ENCODE measurements around the gene LAPTM4A.
"Not testable (repeated sequence)": the region's sequence is repeated elsewhere in the genome, so short reads cannot be mapped to it uniquely, and the experiment has no call there.

LAPTM4A gene

DNA sequence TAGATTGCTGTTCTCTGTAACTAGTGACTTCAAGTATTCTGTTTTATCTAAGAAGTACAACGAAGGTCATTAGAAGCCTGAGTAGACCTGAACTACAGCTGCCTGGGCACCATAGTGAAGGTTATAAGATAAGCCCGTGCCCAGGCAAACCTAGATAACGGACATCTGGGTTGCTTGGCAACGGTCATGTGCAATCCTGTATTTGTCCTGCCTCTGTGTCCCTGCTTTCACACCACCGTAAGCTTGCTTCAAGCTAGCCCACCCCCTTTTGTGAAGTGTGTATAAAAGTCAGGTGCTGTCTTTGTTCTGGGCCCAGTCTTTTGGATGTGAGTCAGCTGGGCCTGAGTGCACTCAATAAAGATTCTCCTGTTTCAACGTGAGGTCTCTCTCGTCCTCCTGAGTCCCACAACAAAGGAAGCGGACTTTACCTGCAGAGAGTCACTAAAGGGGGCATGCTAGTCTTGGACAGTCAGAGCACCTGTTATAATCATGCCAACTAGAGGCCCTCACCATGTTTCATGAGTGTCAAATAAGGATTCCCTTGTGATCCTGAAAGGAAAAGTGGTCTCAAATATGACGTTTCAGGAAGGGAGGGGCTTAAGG lies 22.7 kb upstream of the LAPTM4A start:
- H3K27me3 ChIP-seq (ENCODE audit: low read depth, low read length); H3K4me3 ChIP-seq (ENCODE audit: low read depth in 1 of 2, low read length in 2 of 2); H3K27ac ChIP-seq (ENCODE audit: low read length); H3K36me3 ChIP-seq (ENCODE audit: control insufficient read depth in 1 of 2, insufficient read depth in 2 of 2, low read length in 2 of 2); H3K4me1 ChIP-seq (ENCODE audit: control insufficient read depth in 1 of 2, insufficient read depth in 2 of 2, low read length in 2 of 2); H3K9me3 ChIP-seq (ENCODE audit: control insufficient read depth in 1 of 2, low read length in 2 of 2): not testable (repeated sequence)

DNA sequence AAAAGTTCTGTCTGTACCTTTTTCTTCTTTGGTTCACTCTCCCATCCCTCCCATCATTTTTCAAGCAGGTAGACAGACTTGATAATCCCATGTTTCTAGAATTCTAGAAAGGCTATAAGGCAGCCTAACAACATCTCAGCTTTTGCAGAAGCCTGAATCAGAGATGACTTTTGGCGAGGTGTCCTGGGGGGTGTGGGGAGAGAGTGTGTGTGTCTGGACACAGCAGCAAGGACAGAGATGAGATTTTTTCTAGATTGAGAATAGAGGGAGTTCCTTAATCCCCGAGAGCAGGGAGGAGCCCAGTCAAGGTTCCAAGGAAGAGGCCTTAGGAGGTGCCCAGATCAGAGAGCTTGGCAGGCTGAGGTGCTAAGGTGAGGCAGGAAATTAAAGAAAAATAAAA lies 22.0 kb upstream of the LAPTM4A start:
- peaks cover 0 to 10% of the 10 kb centered on the region in 2 donors for H3K4me1 ChIP-seq (ENCODE audit: control insufficient read depth in 1 of 2, insufficient read depth in 2 of 2, low read length in 2 of 2)
- H3K9me3 ChIP-seq (ENCODE audit: control insufficient read depth in 1 of 2, low read length in 2 of 2) = no peaks in the 10 kb centered on the region
- no peak overlapping the region for H3K4me3 ChIP-seq (ENCODE audit: low read depth in 1 of 2, low read length in 2 of 2)
- H3K36me3 ChIP-seq (ENCODE audit: control insufficient read depth in 1 of 2, insufficient read depth in 2 of 2, low read length in 2 of 2) = no peaks in the 10 kb centered on the region
- no peaks in the 10 kb centered on the region for H3K27me3 ChIP-seq (ENCODE audit: low read depth, low read length)
- no peak overlapping the region for H3K27ac ChIP-seq (ENCODE audit: low read length)

DNA sequence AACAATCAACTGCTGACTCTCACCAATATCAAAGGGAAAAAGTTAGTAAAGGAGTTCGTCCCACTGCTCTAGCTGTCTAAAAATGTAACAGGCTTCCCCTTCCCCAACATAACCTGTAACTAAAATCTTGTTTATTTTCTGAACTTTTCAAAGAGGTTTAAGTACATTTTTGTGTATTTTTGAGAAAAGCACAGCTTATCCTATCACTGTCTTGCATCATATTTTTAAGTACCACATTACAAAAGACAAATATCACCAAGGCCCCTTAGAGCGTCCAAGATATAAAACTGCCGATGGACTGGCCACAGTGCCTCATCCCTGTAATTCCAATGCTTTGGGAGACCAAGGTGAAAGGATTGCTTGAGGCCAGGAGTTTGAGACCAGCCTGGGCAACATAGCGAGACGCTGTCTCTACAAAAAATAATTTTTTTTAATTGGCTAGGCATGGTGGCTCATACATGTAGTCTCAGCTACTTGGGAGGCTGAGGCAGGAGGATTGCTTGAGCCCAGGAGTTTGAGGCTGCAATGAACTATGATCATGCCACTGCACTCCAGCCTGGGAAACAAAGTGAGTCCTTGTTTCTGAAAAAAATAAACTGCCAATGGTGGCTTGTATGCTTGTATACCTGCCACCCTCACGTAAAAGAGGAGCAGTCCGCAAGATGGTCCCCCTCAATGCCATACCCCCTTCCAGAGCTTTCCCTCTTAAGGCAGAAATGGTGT lies 21.2 kb upstream of the LAPTM4A start:
- Histone ChIP-seq H3K27ac (ENCODE audit: low read length) (peak overlapping the region; percentile 75), H3K4me3 (ENCODE audit: low read depth in 1 of 2, low read length in 2 of 2) (no peak overlapping the region), H3K9me3 (ENCODE audit: control insufficient read depth in 1 of 2, low read length in 2 of 2) (no peaks in the 10 kb centered on the region), H3K4me1 (ENCODE audit: control insufficient read depth in 1 of 2, insufficient read depth in 2 of 2, low read length in 2 of 2) (peaks cover 0 to 16% of the 10 kb centered on the region in 2 donors), H3K27me3 (ENCODE audit: low read depth, low read length) (no peaks in the 10 kb centered on the region), H3K36me3 (ENCODE audit: control insufficient read depth in 1 of 2, insufficient read depth in 2 of 2, low read length in 2 of 2) (no peaks in the 10 kb centered on the region)

GRCh38 chr2:20071397-20072383 lies 20.3 kb upstream of the LAPTM4A start:
- H3K4me3 ChIP-seq (ENCODE audit: low read depth in 1 of 2, low read length in 2 of 2) = peak overlapping the region in 1 of 2 donors; percentile 30
- peaks cover 0 to 16% of the 10 kb centered on the region in 2 donors for H3K4me1 ChIP-seq (ENCODE audit: control insufficient read depth in 1 of 2, insufficient read depth in 2 of 2, low read length in 2 of 2)
- H3K27ac ChIP-seq (ENCODE audit: low read length) = peak overlapping the region; percentile 75
- no peaks in the 10 kb centered on the region for H3K27me3 ChIP-seq (ENCODE audit: low read depth, low read length)
- no peaks in the 10 kb centered on the region for H3K36me3 ChIP-seq (ENCODE audit: control insufficient read depth in 1 of 2, insufficient read depth in 2 of 2, low read length in 2 of 2)
- H3K9me3 ChIP-seq (ENCODE audit: control insufficient read depth in 1 of 2, low read length in 2 of 2) = no peaks in the 10 kb centered on the region

DNA sequence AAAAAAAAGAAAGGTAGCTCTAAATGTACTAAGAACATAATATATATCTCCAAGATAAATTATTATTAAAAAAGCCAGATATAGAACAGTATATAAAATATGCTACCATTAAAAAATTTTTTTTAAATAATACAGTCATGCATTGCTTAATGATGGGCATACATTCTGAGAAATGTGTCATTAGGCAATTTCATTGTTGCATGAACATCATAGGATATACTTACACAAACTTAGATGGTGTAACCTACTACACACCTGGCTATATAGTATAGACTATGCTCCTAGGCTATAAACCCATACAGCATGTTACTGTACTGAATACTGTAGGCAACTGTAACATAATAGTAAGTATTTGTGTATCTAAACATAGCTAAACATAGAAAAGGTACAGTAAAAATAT lies 18.3 kb upstream of the LAPTM4A start:
- Histone ChIP-seq H3K4me1 (ENCODE audit: control insufficient read depth in 1 of 2, insufficient read depth in 2 of 2, low read length in 2 of 2) (peaks cover 0 to 22% of the 10 kb centered on the region in 2 donors), H3K27me3 (ENCODE audit: low read depth, low read length) (no peaks in the 10 kb centered on the region), H3K36me3 (ENCODE audit: control insufficient read depth in 1 of 2, insufficient read depth in 2 of 2, low read length in 2 of 2) (no peaks in the 10 kb centered on the region), H3K9me3 (ENCODE audit: control insufficient read depth in 1 of 2, low read length in 2 of 2) (no peaks in the 10 kb centered on the region), H3K27ac (ENCODE audit: low read length) (no peak overlapping the region), H3K4me3 (ENCODE audit: low read depth in 1 of 2, low read length in 2 of 2) (no peak overlapping the region)

DNA sequence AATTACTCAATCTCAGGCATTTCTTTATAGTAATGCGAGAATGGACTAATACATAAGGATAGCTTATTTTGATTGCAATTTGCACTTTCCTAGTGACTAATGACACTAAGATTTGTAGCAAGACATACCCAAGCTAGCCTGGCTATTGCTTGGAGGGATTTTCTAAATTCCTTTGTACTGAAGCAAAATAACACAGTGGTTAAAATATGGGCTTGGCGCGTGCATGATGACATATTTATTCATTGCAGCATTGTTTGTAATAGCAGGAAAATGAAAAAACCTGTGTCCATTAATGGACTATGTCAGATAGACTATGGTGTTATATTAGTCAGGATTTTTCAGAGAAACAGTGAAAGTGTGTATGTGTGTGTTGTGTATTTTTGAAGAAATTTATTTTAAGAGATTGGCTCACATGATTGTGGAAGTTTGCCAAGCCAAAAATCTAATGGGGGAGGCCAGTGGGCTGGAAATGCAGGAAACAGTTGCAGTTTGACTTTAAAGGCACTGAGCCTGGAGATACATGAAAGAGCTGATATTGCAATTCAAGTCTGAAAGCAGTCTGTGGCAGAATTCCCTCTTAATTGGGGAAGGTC lies 16.7 kb upstream of the LAPTM4A start:
- H3K4me1 ChIP-seq (ENCODE audit: control insufficient read depth in 1 of 2, insufficient read depth in 2 of 2, low read length in 2 of 2) = peaks cover 0 to 22% of the 10 kb centered on the region in 2 donors

DNA sequence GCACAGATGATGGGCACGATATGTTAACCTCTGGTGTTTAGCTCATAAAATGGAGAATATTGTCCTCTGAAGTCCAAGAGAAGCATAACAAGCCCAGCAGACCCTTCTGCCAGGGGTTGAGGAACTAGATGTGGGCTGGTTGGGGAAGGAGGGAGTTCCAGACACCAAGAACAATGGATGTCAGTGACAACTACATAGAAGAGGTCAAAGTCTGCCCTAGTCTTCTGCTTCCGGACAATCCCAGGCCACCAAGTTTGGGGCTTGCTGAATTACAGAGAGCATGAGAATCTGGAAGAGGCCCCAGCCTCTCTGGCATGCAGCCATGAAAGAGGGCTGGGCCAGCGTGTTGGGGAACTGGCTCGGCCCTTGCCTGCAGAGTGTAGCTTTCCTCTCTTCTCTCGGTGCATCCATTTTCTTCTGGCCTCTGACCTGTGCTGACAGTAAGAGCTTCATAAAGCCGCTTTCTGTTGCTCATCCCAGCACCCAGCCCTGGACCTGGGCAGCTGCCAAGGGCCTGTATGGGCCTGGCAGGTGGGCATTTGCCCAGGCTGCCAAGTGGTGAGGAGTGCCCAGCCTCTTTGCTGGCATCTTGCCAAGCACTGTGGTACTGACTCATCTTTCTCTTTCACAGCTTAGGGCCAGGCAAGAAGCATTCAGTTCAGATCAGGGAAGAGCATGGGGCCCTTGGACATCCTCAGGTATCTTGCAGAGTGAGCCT lies 14.6 kb upstream of the LAPTM4A start:
- no peaks in the 10 kb centered on the region for H3K36me3 ChIP-seq (ENCODE audit: control insufficient read depth in 1 of 2, insufficient read depth in 2 of 2, low read length in 2 of 2)

More for the DNA sequence above, 16.7 kb upstream of the LAPTM4A start:
- no peak overlapping the region for H3K27ac ChIP-seq (ENCODE audit: low read length)
- H3K9me3 ChIP-seq (ENCODE audit: control insufficient read depth in 1 of 2, low read length in 2 of 2) = no peaks in the 10 kb centered on the region
- no peaks in the 10 kb centered on the region for H3K36me3 ChIP-seq (ENCODE audit: control insufficient read depth in 1 of 2, insufficient read depth in 2 of 2, low read length in 2 of 2)
- no peak overlapping the region for H3K4me3 ChIP-seq (ENCODE audit: low read depth in 1 of 2, low read length in 2 of 2)
- no peaks in the 10 kb centered on the region for H3K27me3 ChIP-seq (ENCODE audit: low read depth, low read length)

GRCh38 chr2:20064841-20065240 lies 13.4 kb upstream of the LAPTM4A start:
- Histone ChIP-seq H3K36me3 (ENCODE audit: control insufficient read depth in 1 of 2, insufficient read depth in 2 of 2, low read length in 2 of 2) (no peaks in the 10 kb centered on the region), H3K27me3 (ENCODE audit: low read depth, low read length) (no peaks in the 10 kb centered on the region), H3K9me3 (ENCODE audit: control insufficient read depth in 1 of 2, low read length in 2 of 2) (no peaks in the 10 kb centered on the region), H3K4me1 (ENCODE audit: control insufficient read depth in 1 of 2, insufficient read depth in 2 of 2, low read length in 2 of 2) (peaks cover 0 to 20% of the 10 kb centered on the region in 2 donors), H3K4me3 (ENCODE audit: low read depth in 1 of 2, low read length in 2 of 2) (no peak overlapping the region), H3K27ac (ENCODE audit: low read length) (peak overlapping the region; percentile 11)

More for the DNA sequence above, 14.6 kb upstream of the LAPTM4A start:
- Histone ChIP-seq H3K27ac (ENCODE audit: low read length) (no peak overlapping the region), H3K9me3 (ENCODE audit: control insufficient read depth in 1 of 2, low read length in 2 of 2) (no peaks in the 10 kb centered on the region), H3K27me3 (ENCODE audit: low read depth, low read length) (no peaks in the 10 kb centered on the region), H3K4me3 (ENCODE audit: low read depth in 1 of 2, low read length in 2 of 2) (no peak overlapping the region), H3K4me1 (ENCODE audit: control insufficient read depth in 1 of 2, insufficient read depth in 2 of 2, low read length in 2 of 2) (peaks cover 0 to 22% of the 10 kb centered on the region in 2 donors)

DNA sequence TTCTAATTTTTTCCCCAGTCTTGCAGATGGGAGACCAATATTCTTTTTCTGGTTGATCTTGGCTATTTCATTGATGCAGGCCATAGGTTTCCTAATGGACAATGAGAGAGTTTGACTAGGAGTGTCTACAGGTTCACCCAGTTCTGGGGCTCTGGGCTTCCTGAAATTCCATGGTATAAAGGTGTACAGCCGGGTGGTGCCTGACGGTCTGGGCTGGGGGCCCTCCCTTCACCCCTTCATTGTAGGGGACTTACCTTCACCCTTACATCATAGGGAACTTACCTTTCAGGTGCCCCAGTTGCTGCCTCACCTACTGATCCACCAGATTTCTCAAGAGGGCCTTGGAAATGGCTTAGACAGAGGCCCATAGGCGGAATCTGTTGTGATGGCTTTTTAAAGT lies 13.0 kb upstream of the LAPTM4A start:
- Histone ChIP-seq H3K27ac (ENCODE audit: low read length) (peak overlapping the region; percentile 11), H3K27me3 (ENCODE audit: low read depth, low read length) (no peaks in the 10 kb centered on the region), H3K4me3 (ENCODE audit: low read depth in 1 of 2, low read length in 2 of 2) (no peak overlapping the region), H3K4me1 (ENCODE audit: control insufficient read depth in 1 of 2, insufficient read depth in 2 of 2, low read length in 2 of 2) (peaks cover 0 to 20% of the 10 kb centered on the region in 2 donors), H3K36me3 (ENCODE audit: control insufficient read depth in 1 of 2, insufficient read depth in 2 of 2, low read length in 2 of 2) (no peaks in the 10 kb centered on the region), H3K9me3 (ENCODE audit: control insufficient read depth in 1 of 2, low read length in 2 of 2) (no peaks in the 10 kb centered on the region)

GRCh38 chr2:20062615-20063545 lies 11.5 kb upstream of the LAPTM4A start:
- H3K36me3 ChIP-seq (ENCODE audit: control insufficient read depth in 1 of 2, insufficient read depth in 2 of 2, low read length in 2 of 2) = no peaks in the 10 kb centered on the region
- peak overlapping the region; percentile 65 for H3K27ac ChIP-seq (ENCODE audit: low read length)
- peaks cover 0 to 13% of the 10 kb centered on the region in 2 donors for H3K4me1 ChIP-seq (ENCODE audit: control insufficient read depth in 1 of 2, insufficient read depth in 2 of 2, low read length in 2 of 2)
- H3K27me3 ChIP-seq (ENCODE audit: low read depth, low read length) = no peaks in the 10 kb centered on the region
- H3K4me3 ChIP-seq (ENCODE audit: low read depth in 1 of 2, low read length in 2 of 2) = no peak overlapping the region
- H3K9me3 ChIP-seq (ENCODE audit: control insufficient read depth in 1 of 2, low read length in 2 of 2) = no peaks in the 10 kb centered on the region

Data from muscle layer of duodenum (tissue), 2 donors.